GM18867 (cell line): Measurements from ENCODE around the gene RIC3.

Source experiments
- ATAC-seq: cut with Tn5 transposase; IDR thresholded peaks from one replicate; pipeline ENCODE4 v1.9.1; 2021; ENCODE audit warnings: mild to moderate bottlenecking, moderate library complexity; ENCODE audit not compliant: unreplicated experiment

The RIC3 gene

GRCh38 chr11:8070417-8071115 is 98.3 kb downstream of the RIC3 start:
- ATAC-seq, result peak; percentile 80

- no peak for ATAC-seq
These were observed 99.1 kb downstream of the RIC3 start for GRCh38 chr11:8069771-8070170.

GRCh38 chr11:8068605-8069221 is 100.1 kb downstream of the RIC3 start:
- no peak for ATAC-seq

- ATAC-seq, result no peak
These were observed 100.8 kb downstream of the RIC3 start for GRCh38 chr11:8067929-8068575.

GRCh38 chr11:8067567-8067928 is 101.3 kb downstream of the RIC3 start:
- no peak for ATAC-seq

- ATAC-seq, result no peak
These were observed 101.8 kb downstream of the RIC3 start for GRCh38 chr11:8066911-8067455.

GRCh38 chr11:8066036-8066910 is 102.6 kb downstream of the RIC3 start:
- ATAC-seq, result no peak

- ATAC-seq, result no peak
These were observed 103.8 kb downstream of the RIC3 start for GRCh38 chr11:8065031-8065430.

GRCh38 chr11:8063324-8063723 is 105.5 kb downstream of the RIC3 start:
- ATAC-seq, result no peak

GRCh38 chr11:8062781-8063257 is 106.0 kb downstream of the RIC3 start:
- no peak for ATAC-seq

- ATAC-seq, result no peak
These were observed 107.0 kb downstream of the RIC3 start for GRCh38 chr11:8061555-8062428.

GRCh38 chr11:8060801-8061554 is 107.8 kb downstream of the RIC3 start:
- no peak for ATAC-seq

GRCh38 chr11:8060146-8060719 is 108.6 kb downstream of the RIC3 start:
- ATAC-seq, result no peak

- no peak for ATAC-seq
These were observed 109.2 kb downstream of the RIC3 start for GRCh38 chr11:8059571-8060011.

GRCh38 chr11:8059030-8059429 is 109.8 kb downstream of the RIC3 start:
- ATAC-seq, result no peak

- ATAC-seq, result no peak
These were observed 110.6 kb downstream of the RIC3 start for GRCh38 chr11:8058216-8058615.

- ATAC-seq, result no peak
These were observed 111.9 kb downstream of the RIC3 start for GRCh38 chr11:8056810-8057463.
